B cell (primary cell): ENCODE data around the gene MAD1L1.
"Not testable (repeated sequence)": the region's sequence is repeated elsewhere in the genome, so short reads cannot be mapped to it uniquely, and the experiment has no call there.

ENCODE experiments used
- EZH2 ChIP-seq: IDR thresholded peaks from 2 replicates; pipeline ENCODE4 v1.6.1; 2012; ENCODE audit warnings: borderline replicate concordance, low read depth, mild to moderate bottlenecking, moderate library complexity, low read length; ENCODE audit not compliant: insufficient read depth, poor library complexity, severe bottlenecking
- TF ChIP-seq, protein P1 (sequence below): fragments of 200-600 bp; IDR thresholded peaks from one replicate; pipeline ENCODE4 v1.8.0; 2022; ENCODE audit warnings: antibody characterized with exemption, mild to moderate bottlenecking

DNA sequence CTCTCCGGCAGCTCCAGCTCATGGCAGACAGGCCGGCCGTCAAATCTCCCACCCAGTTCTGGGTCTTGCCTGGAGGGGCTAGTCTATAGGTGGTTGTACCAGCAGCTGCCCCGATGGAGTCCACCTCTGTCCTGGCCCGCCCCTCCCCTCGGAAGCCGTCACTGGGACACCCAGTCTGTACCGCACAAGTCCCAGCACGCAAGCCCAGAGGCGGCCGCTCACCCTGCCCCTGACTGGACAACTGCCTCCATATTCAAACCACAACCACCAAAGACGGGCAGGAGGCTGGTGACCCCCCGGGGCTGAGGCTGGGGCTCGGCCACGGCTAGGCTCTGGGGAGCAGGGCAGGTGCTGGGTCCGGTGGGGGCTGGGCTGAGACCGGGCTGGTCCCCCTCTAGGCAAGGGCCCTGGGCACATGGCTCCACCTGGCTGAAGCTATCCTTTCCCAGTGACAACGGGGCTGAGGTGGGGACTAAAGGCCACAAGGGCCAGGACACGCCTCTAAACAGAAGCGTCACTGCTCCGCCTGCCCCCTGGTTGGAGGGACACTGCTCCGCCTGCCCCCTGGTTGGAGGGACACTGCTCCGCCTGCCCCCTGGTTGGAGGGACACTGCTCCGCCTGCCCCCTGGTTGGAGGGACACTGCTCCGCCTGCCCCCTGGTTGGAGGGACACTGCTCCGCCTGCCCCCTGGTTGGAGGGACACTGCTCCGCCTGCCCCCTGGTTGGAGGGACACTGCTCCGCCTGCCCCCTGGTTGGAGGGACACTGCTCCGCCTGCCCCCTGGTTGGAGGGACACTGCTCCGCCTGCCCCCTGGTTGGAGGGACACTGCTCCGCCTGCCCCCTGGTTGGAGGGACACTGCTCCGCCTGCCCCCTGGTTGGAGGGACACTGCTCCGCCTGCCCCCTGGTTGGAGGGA is 371.6 kb downstream of the MAD1L1 start:
- TF ChIP-seq, protein P1, sequence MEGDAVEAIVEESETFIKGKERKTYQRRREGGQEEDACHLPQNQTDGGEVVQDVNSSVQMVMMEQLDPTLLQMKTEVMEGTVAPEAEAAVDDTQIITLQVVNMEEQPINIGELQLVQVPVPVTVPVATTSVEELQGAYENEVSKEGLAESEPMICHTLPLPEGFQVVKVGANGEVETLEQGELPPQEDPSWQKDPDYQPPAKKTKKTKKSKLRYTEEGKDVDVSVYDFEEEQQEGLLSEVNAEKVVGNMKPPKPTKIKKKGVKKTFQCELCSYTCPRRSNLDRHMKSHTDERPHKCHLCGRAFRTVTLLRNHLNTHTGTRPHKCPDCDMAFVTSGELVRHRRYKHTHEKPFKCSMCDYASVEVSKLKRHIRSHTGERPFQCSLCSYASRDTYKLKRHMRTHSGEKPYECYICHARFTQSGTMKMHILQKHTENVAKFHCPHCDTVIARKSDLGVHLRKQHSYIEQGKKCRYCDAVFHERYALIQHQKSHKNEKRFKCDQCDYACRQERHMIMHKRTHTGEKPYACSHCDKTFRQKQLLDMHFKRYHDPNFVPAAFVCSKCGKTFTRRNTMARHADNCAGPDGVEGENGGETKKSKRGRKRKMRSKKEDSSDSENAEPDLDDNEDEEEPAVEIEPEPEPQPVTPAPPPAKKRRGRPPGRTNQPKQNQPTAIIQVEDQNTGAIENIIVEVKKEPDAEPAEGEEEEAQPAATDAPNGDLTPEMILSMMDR: not testable (repeated sequence)
- TF ChIP-seq EZH2: not testable (repeated sequence)
